GM20000 (cell line): Measurements from ENCODE around the gene PMPCA.
"Not testable (repeated sequence)": the region's sequence is repeated elsewhere in the genome, so short reads cannot be mapped to it uniquely, and the experiment has no call there.

ENCODE experiments used
- DNase-seq: peaks from one replicate; pipeline ENCODE4 v3.0.0; 2012; ENCODE audit warnings: low spot score
- CTCF ChIP-seq: IDR thresholded peaks from 2 replicates; pipeline ENCODE4 v1.5.1; 2012; ENCODE audit warnings: mild to moderate bottlenecking, control low read depth; ENCODE audit errors: extremely low read depth, missing control alignments

Gene PMPCA

GRCh38 chr9:136423432-136424146 lies 13.1 kb downstream of the PMPCA start:
- no peak for TF ChIP-seq CTCF
- DNase-seq, result no peak

- no peak for TF ChIP-seq CTCF
- DNase-seq, result no peak
These were observed 14.4 kb downstream of the PMPCA start for GRCh38 chr9:136424750-136425362.

GRCh38 chr9:136425367-136425766 lies 14.9 kb downstream of the PMPCA start:
- not testable (repeated sequence) for DNase-seq

GRCh38 chr9:136426787-136427186 lies 16.3 kb downstream of the PMPCA start:
- TF ChIP-seq CTCF, result no peak
- no peak for DNase-seq

GRCh38 chr9:136429075-136429628 lies 18.7 kb downstream of the PMPCA start:
- TF ChIP-seq CTCF, result no peak
- no peak for DNase-seq

GRCh38 chr9:136429683-136430491 lies 19.4 kb downstream of the PMPCA start:
- TF ChIP-seq CTCF, result no peak
- no peak for DNase-seq

GRCh38 chr9:136430588-136431234 lies 20.3 kb downstream of the PMPCA start:
- no peak for TF ChIP-seq CTCF
- DNase-seq, result no peak
